ENCODE measurements around the gene SERTM2.

Gene SERTM2

DNA sequence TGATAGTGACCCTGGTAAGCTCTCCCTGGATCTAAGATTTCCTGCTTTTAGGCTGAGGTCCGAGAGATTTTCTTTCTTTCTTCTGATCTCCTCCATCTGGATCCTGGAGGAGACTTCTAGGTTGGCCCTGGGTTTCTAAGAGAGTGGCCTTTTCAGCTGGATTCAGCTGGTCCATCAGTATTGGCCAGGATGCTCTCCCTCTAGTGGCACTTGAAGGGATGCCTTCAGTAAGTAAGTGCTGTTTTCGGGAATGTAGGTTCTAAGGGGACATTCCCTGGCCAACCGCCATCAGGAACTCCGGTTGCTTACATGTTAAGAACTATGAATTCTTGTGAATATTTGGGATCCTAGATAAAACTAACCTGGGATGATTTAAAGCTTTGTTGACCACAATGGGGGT is 56.9 kb downstream of the SERTM2 start:
- TF ChIP-seq CTCF (IDR thresholded peaks at IDR 0.05; ENCODE audit: control extremely low read depth, extremely low read depth, low read depth, missing control alignments): no peak
- POLR2A ChIA-PET: no interaction called here
- no peak for DNase-seq (ENCODE audit: extremely low spot score)
- CTCF ChIA-PET: no interaction called here

- DNase-seq (ENCODE audit: extremely low spot score): no peak
- ChIA-PET CTCF (no interaction called here), POLR2A (no interaction called here)
- no peak for TF ChIP-seq CTCF (IDR thresholded peaks at IDR 0.05; ENCODE audit: control extremely low read depth, extremely low read depth, low read depth, missing control alignments)
These were observed 57.4 kb downstream of the SERTM2 start for GRCh38 chrX:111568817-111569216.

Data from GM10248 (cell line).